ENCODE measurements around the gene THPO.

The THPO gene

GRCh38 chr3:184346480-184347190, 31.4 kb downstream of the THPO start:
- Histone ChIP-seq H4K20me1 (ENCODE audit: low read depth, low read length) (no peaks in the 10 kb centered on the region), H3K9me3 (ENCODE audit: insufficient read depth, low read length) (no peaks in the 10 kb centered on the region), H3K4me2 (ENCODE audit: low read depth, low read length, poor library complexity, severe bottlenecking) (no peak overlapping the region), H3K27ac (ENCODE audit: low read depth, low read length) (no peak overlapping the region), H3K36me3 (ENCODE audit: low read length) (no peaks in the 10 kb centered on the region), H3K4me3 (ENCODE audit: insufficient read depth, low read length, poor library complexity, severe bottlenecking) (no peak overlapping the region), H2AFZ (ENCODE audit: low read depth, low read length, severe bottlenecking) (no peak overlapping the region), H3K9ac (ENCODE audit: low read length) (no peak overlapping the region), H3K79me2 (ENCODE audit: insufficient read depth, low read length) (no peaks in the 10 kb centered on the region), H3K9me2 (replicated peaks; ENCODE audit: insufficient read depth, low read length) (no peaks in the 10 kb centered on the region), H3F3A (ENCODE audit: insufficient read depth) (no peaks in the 10 kb centered on the region), H3K27me3 (ENCODE audit: low read length) (no peaks in the 10 kb centered on the region)
- TF ChIP-seq EZH2phosphoT487 (conservative IDR thresholded peaks at IDR 0.05; ENCODE audit: low read length) (no peak), CTCF (IDR thresholded peaks at IDR 0.05; ENCODE audit: insufficient read depth, low read length, poor library complexity, severe bottlenecking) (no peak)

GRCh38 chr3:184345317-184346144, 32.5 kb downstream of the THPO start:
- H3K27ac ChIP-seq (ENCODE audit: low read depth, low read length) = no peak overlapping the region
- no peak overlapping the region for H3K9ac ChIP-seq (ENCODE audit: low read length)
- H3K4me3 ChIP-seq (ENCODE audit: insufficient read depth, low read length, poor library complexity, severe bottlenecking) = no peak overlapping the region
- H3K4me2 ChIP-seq (ENCODE audit: low read depth, low read length, poor library complexity, severe bottlenecking) = no peak overlapping the region
- no peak for TF ChIP-seq EZH2phosphoT487 (conservative IDR thresholded peaks at IDR 0.05; ENCODE audit: low read length)
- peak; percentile 24 for TF ChIP-seq CTCF (IDR thresholded peaks at IDR 0.05; ENCODE audit: insufficient read depth, low read length, poor library complexity, severe bottlenecking)
- no peaks in the 10 kb centered on the region for H3K9me3 ChIP-seq (ENCODE audit: insufficient read depth, low read length)
- H2AFZ ChIP-seq (ENCODE audit: low read depth, low read length, severe bottlenecking) = no peak overlapping the region
- no peaks in the 10 kb centered on the region for H3K27me3 ChIP-seq (ENCODE audit: low read length)
- no peaks in the 10 kb centered on the region for H3K9me2 ChIP-seq (replicated peaks; ENCODE audit: insufficient read depth, low read length)
- no peaks in the 10 kb centered on the region for H3K79me2 ChIP-seq (ENCODE audit: insufficient read depth, low read length)
- no peaks in the 10 kb centered on the region for H3F3A ChIP-seq (ENCODE audit: insufficient read depth)
- H4K20me1 ChIP-seq (ENCODE audit: low read depth, low read length) = no peaks in the 10 kb centered on the region
- H3K36me3 ChIP-seq (ENCODE audit: low read length) = no peaks in the 10 kb centered on the region

- Histone ChIP-seq H3K27ac (ENCODE audit: low read depth, low read length) (no peak overlapping the region), H3K9ac (ENCODE audit: low read length) (no peak overlapping the region), H4K20me1 (ENCODE audit: low read depth, low read length) (no peaks in the 10 kb centered on the region), H3K27me3 (ENCODE audit: low read length) (no peaks in the 10 kb centered on the region), H3K36me3 (ENCODE audit: low read length) (no peaks in the 10 kb centered on the region), H2AFZ (ENCODE audit: low read depth, low read length, severe bottlenecking) (no peak overlapping the region), H3F3A (ENCODE audit: insufficient read depth) (no peaks in the 10 kb centered on the region), H3K4me3 (ENCODE audit: insufficient read depth, low read length, poor library complexity, severe bottlenecking) (no peak overlapping the region), H3K79me2 (ENCODE audit: insufficient read depth, low read length) (no peaks in the 10 kb centered on the region), H3K4me2 (ENCODE audit: low read depth, low read length, poor library complexity, severe bottlenecking) (no peak overlapping the region), H3K9me3 (ENCODE audit: insufficient read depth, low read length) (no peaks in the 10 kb centered on the region), H3K9me2 (replicated peaks; ENCODE audit: insufficient read depth, low read length) (no peaks in the 10 kb centered on the region)
- TF ChIP-seq CTCF (IDR thresholded peaks at IDR 0.05; ENCODE audit: insufficient read depth, low read length, poor library complexity, severe bottlenecking) = no peak
- TF ChIP-seq EZH2phosphoT487 (conservative IDR thresholded peaks at IDR 0.05; ENCODE audit: low read length) = no peak
These were observed 33.3 kb downstream of the THPO start for GRCh38 chr3:184344579-184345316.

All from SU-DHL-6 (cell line).